G401 (cell line): ENCODE measurements around the gene FANCB. TPM values are rescaled to one million over a fixed set of nuclear protein-coding genes. Genes with fewer than 3 reads are reported as not detected.
A peak's percentile ranks its signal among the peaks of the same experiment; 100 is the strongest.

Experiments
- DNase-seq: peaks from one replicate; pipeline ENCODE4 v3.0.0-alpha.2; 2015; ENCODE audit warnings: low spot score
- in situ Hi-C: cut with HindIII; loops from 2 replicates; pipeline ENCODE4 v1.10.0; 2016; ENCODE audit warnings: low sequenced_read_pairs, mixed read lengths
- total RNA-seq: library from RNA; depleted of rRNA; stranded (reverse); fragments of >200 nt; shearing (Covaris generic); gene quantifications from 2 replicates; pipeline ENCODE4 v1.2.3, GENCODE V29; 2014; rRNA removed

Gene FANCB
- 5.5 and 5.6 TPM in 2 replicates for total RNA-seq

- peak; percentile 93 for DNase-seq
- in situ Hi-C loops: no loop called here
Measured at GRCh38 chrX:14872851-14873675, at the start of gene FANCB, which contains the start of gene MOSPD2. FANCB (minus strand) TSS chrX:14873069; CDS start chrX:14865510, 7,559 bp downstream. MOSPD2 (plus strand) TSS chrX:14873421; CDS start chrX:14873529, 108 bp downstream.

GRCh38 chrX:14922437-14922836, 49.6 kb upstream of the FANCB start:
- no peak for DNase-seq
- in situ Hi-C loops: no loop called here

GRCh38 chrX:14920196-14920595, 47.3 kb upstream of the FANCB start:
- DNase-seq: no peak
- in situ Hi-C loops: no loop called here

GRCh38 chrX:14919407-14919806, 46.5 kb upstream of the FANCB start:
- in situ Hi-C loops: no loop called here
- DNase-seq: no peak

- in situ Hi-C loops: no loop called here
- DNase-seq: no peak
Measured at GRCh38 chrX:14916017-14916674, 43.3 kb upstream of the FANCB start.

- in situ Hi-C loops: no loop called here
- no peak for DNase-seq
Measured at GRCh38 chrX:14915596-14915995, 42.7 kb upstream of the FANCB start.

GRCh38 chrX:14913241-14913640, 40.4 kb upstream of the FANCB start:
- no peak for DNase-seq

GRCh38 chrX:14903891-14904290, 31.0 kb upstream of the FANCB start:
- in situ Hi-C loops: no loop called here
- no peak for DNase-seq

More at GRCh38 chrX:14913241-14913640, 40.4 kb upstream of the FANCB start:
- in situ Hi-C loops: no loop called here

- DNase-seq: no peak
- in situ Hi-C loops: no loop called here
Measured at GRCh38 chrX:14902537-14902936, 29.7 kb upstream of the FANCB start.

GRCh38 chrX:14899607-14900006, 26.7 kb upstream of the FANCB start:
- peak; percentile 5 for DNase-seq

GRCh38 chrX:14897042-14897441, 24.2 kb upstream of the FANCB start:
- DNase-seq: no peak
- in situ Hi-C loops: no loop called here

More at GRCh38 chrX:14899607-14900006, 26.7 kb upstream of the FANCB start:
- in situ Hi-C loops: no loop called here

GRCh38 chrX:14896273-14896672, 23.4 kb upstream of the FANCB start:
- DNase-seq: no peak
- in situ Hi-C loops: no loop called here

- in situ Hi-C loops: no loop called here
- no peak for DNase-seq
Measured at GRCh38 chrX:14886252-14886651, 13.4 kb upstream of the FANCB start.

- DNase-seq: no peak
- in situ Hi-C loops: no loop called here
Measured at GRCh38 chrX:14884714-14885113, 11.8 kb upstream of the FANCB start.

GRCh38 chrX:14883826-14884225, 11.0 kb upstream of the FANCB start:
- no peak for DNase-seq
- in situ Hi-C loops: no loop called here

GRCh38 chrX:14875624-14876023, 2.8 kb upstream of the FANCB start:
- no peak for DNase-seq
- in situ Hi-C loops: no loop called here

- DNase-seq: no peak
- in situ Hi-C loops: no loop called here
Measured at GRCh38 chrX:14873676-14874049, 794 bp upstream of the FANCB start.

GRCh38 chrX:14872355-14872754, 514 bp downstream of the FANCB start:
- in situ Hi-C loops: no loop called here
- no peak for DNase-seq

- in situ Hi-C loops: no loop called here
- DNase-seq: no peak
Measured at GRCh38 chrX:14871767-14872166, 1.1 kb downstream of the FANCB start.

- DNase-seq: no peak
- in situ Hi-C loops: no loop called here
Measured at GRCh38 chrX:14865201-14865600, 7.7 kb downstream of the FANCB start.
